Heart left ventricle (tissue), 16 donors: ENCODE results near the gene MRPL58. TPM values are rescaled to one million over a fixed set of nuclear protein-coding genes. Genes with fewer than 3 reads are reported as not detected.

Experiments
- ATAC-seq, 4 donors: fragments of 200-7000 bp; cut with Tn5 transposase; one replicate each; pipeline ENCODE4 v1.9.1; 2020 to 2022; ENCODE audit warnings: moderate library complexity in 4 of 4, mild to moderate bottlenecking in 3 of 4, moderate number of reproducible peaks in 1 of 4
- DNase-seq, 5 donors: peaks; one replicate each; pipeline ENCODE4 v3.0.0-alpha.2; 2020
- H3K27ac ChIP-seq, 12 donors: fragments of 200-600 bp; sonication (generic) in 4 of 12; one replicate each; pipeline versions ENCODE4 v1.5.0 to v1.8.0; 2016 to 2022; ENCODE audit warnings: mild to moderate bottlenecking in 2 of 12
- H3K27me3 ChIP-seq, 9 donors: fragments of 200-600 bp; sonication (generic) in 2 of 9; one replicate each; pipeline versions ENCODE4 v1.5.1 to v1.8.0; 2016 to 2022; ENCODE audit warnings: mild to moderate bottlenecking in 3 of 9
- H3K36me3 ChIP-seq, 9 donors: fragments of 200-600 bp; sonication (generic) in 2 of 9; one replicate each; pipeline versions ENCODE4 v1.5.0 to v1.8.0; 2018 to 2022; ENCODE audit warnings: mild to moderate bottlenecking in 2 of 9
- H3K4me1 ChIP-seq, 12 donors: fragments of 200-600 bp; sonication (generic) in 4 of 12; one replicate each; pipeline versions ENCODE4 v1.5.0 to v1.8.0; 2016 to 2022; ENCODE audit warnings: mild to moderate bottlenecking in 3 of 12
- H3K4me3 ChIP-seq, 12 donors: fragments of 200-600 bp; sonication (generic) in 4 of 12; one replicate each; pipeline versions ENCODE4 v1.5.0 to v1.8.0; 2017 to 2022; ENCODE audit warnings: mild to moderate bottlenecking in 9 of 12, moderate library complexity in 4 of 12
- H3K9me3 ChIP-seq, 12 donors: fragments of 200-600 bp; sonication (generic) in 4 of 12; one replicate each; pipeline versions ENCODE4 v1.5.0 to v1.8.0; 2016 to 2022; ENCODE audit warnings: mild to moderate bottlenecking in 1 of 12
- CTCF ChIP-seq, 12 donors: fragments of 200-600 bp; sonication (generic) in 4 of 12; IDR thresholded peaks; one replicate each; pipeline versions ENCODE4 v1.5.0 to v1.8.0; 2018 to 2022; ENCODE audit warnings: antibody characterized with exemption in 12 of 12, mild to moderate bottlenecking in 5 of 12
- POLR2A ChIP-seq, 2 donors: fragments of 450-650 bp; IDR thresholded peaks; one replicate each; pipeline ENCODE4 v1.6.1; 2017; ENCODE audit warnings: antibody characterized with exemption in 2 of 2, mild to moderate bottlenecking in 2 of 2, moderate library complexity in 2 of 2
- WGBS, 4 donors: extraction: QIAGEN DNeasy Blood & Tissue Kit in 2 of 4; methylation state at CpG; one replicate each; pipeline versions ENCODE4 v1.1.5 to v1.1.7; 2013 to 2018; 5-methylcytosine and 5-hydroxymethylcytosine counted together
- intact Hi-C, 10 donors: fragments of 100-400 bp; cut with DNase I; formaldehyde crosslinking; loops; one replicate each; pipeline versions ENCODE4 v1.11.1 to v1.14.2; 2022
- polyA plus RNA-seq, 2 donors: library from polyadenylated mRNA; stranded (reverse); fragments of 200-250 nt; gene quantifications; one replicate each; pipeline ENCODE4 v1.2.3, GENCODE V29; 2013
- total RNA-seq, 9 donors: library from RNA; depleted of rRNA in 2 of 9; stranded (reverse); fragments of >200 nt in 2 of 9; fragmentation: NEBNext Ultra II Directional in 3 of 9; extraction: Animal tissue kit (Norgen Biotek cat#: 25700) in 3 of 9; gene quantifications; one replicate each; pipeline versions ENCODE4 v1.1.0 to v1.2.4, GENCODE V29; 2016 to 2023
- donor health status: ischemic (EF 13 %, LVEDD 7.1; RV severe dilation, severe dysfunction).
- donor health status: healthy with polysubstance abuse.
- donor health status: DM: no; HTN: yes; CAD: no.
- donor health status: DM: no; HTN: no; CAD: no.
- donor health status: ischemic (EF 25% LVEDD 6.9; RV normal size, moderate dysfunction).
- donor health status: ischemic (EF 25% LVEDD 5.7; RV mildly dilated, moderate dysfunction).
- donor health status: healthy.
- donor health status: DM: yes; HTN: yes; CAD: no.
- donor health status: ischemic (EF 35%, LVEDD 5.7; RV mildly dilated, moderate dysfunction).
- donor health status: nonischemic (EF 11% LVEDD 7.7; RV severe dilation, severe dysfunction).
- donor health status: DM: yes; HTN: yes; CAD: no.
- donor health status: PGD.
- donor health status: ischemic (EF 29% LVEDD 5.4; RV normal size, mild dysfunction).
- donor health status: nonischemic (EF 23%, LVEDD 6.1; RV moderate dilation, normal function).

MRPL58 gene
- total and polyA plus RNA-seq, 11 donors, result 41.0 to 93.8 (median 60.9) TPM

- WGBS, 4 donors, result 54 to 66% (median 57%) methylated on average over 8 of the region's 8 CpGs
- Histone ChIP-seq H3K9me3 (no peaks in the 10 kb centered on the region), H3K4me1 (peaks cover 0 to 26% (median 12%) of the 10 kb centered on the region in 12 donors), H3K36me3 (no peaks in the 10 kb centered on the region), H3K4me3 (peak overlapping the region; percentile 69 to 95 (median 76)), H3K27ac (peak overlapping the region; percentile 52 to 81 (median 70)), H3K27me3 (peaks cover 0 to 25% (median 0%) of the 10 kb centered on the region in 9 donors)
- intact Hi-C loops, result loop anchor here in 1 of 10 donors (10.0 kb wide), 1 partner anchor 64 kb away; no protein-coding TSS in a partner anchor
- no peak for TF ChIP-seq CTCF (IDR thresholded peaks at IDR 0.05)
- TF ChIP-seq POLR2A (IDR thresholded peaks at IDR 0.05), result no peak
- no peak for DNase-seq
- ATAC-seq, result peak in 2 of 4 donors; percentile 19 to 32
Observed at GRCh38 chr17:74971069-74971841, 41.2 kb upstream of the MRPL58 start.

- whole genome bisulfite sequencing, 4 donors, result 12 to 31% (median 23%) methylated on average over 6 to 9 of the region's 9 CpGs
- Histone ChIP-seq H3K27me3 (peaks cover 0 to 25% (median 0%) of the 10 kb centered on the region in 9 donors), H3K9me3 (no peaks in the 10 kb centered on the region), H3K4me1 (peaks cover 0 to 26% (median 12%) of the 10 kb centered on the region in 12 donors), H3K4me3 (peak overlapping the region; percentile 69 to 95 (median 76)), H3K27ac (peak overlapping the region; percentile 33 to 81 (median 70)), H3K36me3 (no peaks in the 10 kb centered on the region)
- no peak for TF ChIP-seq POLR2A (IDR thresholded peaks at IDR 0.05)
- TF ChIP-seq CTCF (IDR thresholded peaks at IDR 0.05), result no peak
- intact Hi-C loops, result loop anchor here in 1 of 10 donors (10.0 kb wide), 1 partner anchor 63 kb away; no protein-coding TSS in a partner anchor
- DNase-seq (no peak), ATAC-seq (no peak)
Observed at GRCh38 chr17:74971842-74972106, 40.7 kb upstream of the MRPL58 start.

GRCh38 chr17:74972107-74972972, 40.1 kb upstream of the MRPL58 start, which contains the start of gene HID1:
Gene HID1, minus strand, starts transcription at chr17:74972759. Its CDS starts 103 bp downstream, at chr17:74972656.
- DNase-seq (peak; percentile 47 to 87 (median 66)), ATAC-seq (peak in 3 of 4 donors; percentile 53 to 80 (median 71))
- TF ChIP-seq POLR2A (IDR thresholded peaks at IDR 0.05) (peak in 1 of 2 donors; percentile 20), CTCF (IDR thresholded peaks at IDR 0.05) (no peak)
- H3K9me3 ChIP-seq, result no peaks in the 10 kb centered on the region
- peaks cover 0 to 26% (median 12%) of the 10 kb centered on the region in 12 donors for H3K4me1 ChIP-seq
- H3K27me3 ChIP-seq, result peaks cover 0 to 25% (median 0%) of the 10 kb centered on the region in 9 donors
- H3K36me3 ChIP-seq, result no peaks in the 10 kb centered on the region
- H3K27ac ChIP-seq, result peak within 1 kb of the TSS; percentile 52 to 81 (median 70)
- WGBS, 4 donors, result 1 to 5% (median 3%) methylated on average over 36 to 95 of the region's 95 CpGs
- H3K4me3 ChIP-seq, result peak within 1 kb of the TSS; percentile 69 to 95 (median 76)
- intact Hi-C loops, result loop anchor here in 1 of 10 donors (10.0 kb wide), 1 partner anchor 62 kb away; no protein-coding TSS in a partner anchor
